OCI-LY3 (cell line): Measurements from ENCODE around the gene ACSS2.

ENCODE experiments used
- CTCF ChIP-seq: fragments of 200-600, 300-600 bp; sonication (generic); IDR thresholded peaks from 2 replicates; pipeline ENCODE4 v1.5.1; 2014; ENCODE audit warnings: antibody characterized with exemption, low read length, low read depth
- EZH2phosphoT487 ChIP-seq: fragments of 200-600 bp; shearing (Covaris generic); IDR thresholded peaks from 2 replicates; pipeline ENCODE4 v1.6.1; 2018; ENCODE audit warnings: antibody characterized with exemption, mixed run types, low read depth

- TF ChIP-seq CTCF = no peak
- TF ChIP-seq EZH2phosphoT487 = no peak
Measured at GRCh38 chr20:34942301-34942700, 65.9 kb downstream of the ACSS2 start.
